Measurements from ENCODE around the gene HOXA11.

The HOXA11 gene

DNA sequence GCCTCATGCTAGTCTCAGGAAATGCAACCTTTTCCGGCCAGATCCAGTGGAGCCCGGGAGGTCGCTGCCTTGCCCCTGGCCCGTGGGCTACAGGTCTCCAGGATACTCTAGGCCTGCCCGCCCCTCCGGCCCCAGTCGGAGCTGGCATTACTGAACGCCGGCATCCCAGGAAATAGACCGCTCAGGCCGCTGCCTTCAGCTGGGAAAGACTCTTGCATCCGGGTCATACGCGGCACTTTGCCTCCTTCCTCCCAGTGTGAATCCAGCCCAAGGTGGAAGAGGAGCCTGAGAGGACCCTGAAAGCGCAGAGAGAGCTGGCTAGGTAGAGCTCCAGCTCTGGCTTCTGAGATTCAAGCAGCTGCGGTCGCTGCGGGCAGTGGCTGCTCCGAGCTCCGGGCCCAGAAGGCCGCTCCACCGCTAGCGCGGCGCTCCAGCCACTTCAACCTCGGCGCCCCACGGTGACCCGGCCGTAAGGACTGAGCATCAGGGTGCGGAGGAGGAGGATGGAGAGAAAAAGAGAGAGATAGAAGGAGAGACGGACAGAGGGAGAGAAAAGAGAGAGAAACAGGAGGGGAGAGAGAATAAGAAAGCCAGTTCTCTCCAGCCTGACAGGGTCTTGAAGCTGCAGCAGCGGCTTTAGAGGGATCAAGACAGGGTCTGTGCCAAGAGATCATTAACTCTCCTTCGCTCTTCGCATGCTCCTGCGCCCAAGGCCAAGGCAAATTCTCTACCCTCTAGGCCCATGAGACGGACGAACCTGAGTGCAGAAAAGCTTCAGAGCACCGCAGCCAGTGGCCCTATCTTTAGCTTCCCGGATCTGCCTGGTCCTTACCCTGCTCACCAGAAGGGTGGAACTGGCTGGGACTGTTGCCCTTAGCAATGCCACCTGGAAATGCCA is 9.2 kb downstream of the HOXA11 start:
- Histone ChIP-seq H3K9ac (ENCODE audit: low read depth, low read length) (peak overlapping the region; percentile 97), H3K4me3 (ENCODE audit: low read length) (peak overlapping the region; percentile 88)

DNA sequence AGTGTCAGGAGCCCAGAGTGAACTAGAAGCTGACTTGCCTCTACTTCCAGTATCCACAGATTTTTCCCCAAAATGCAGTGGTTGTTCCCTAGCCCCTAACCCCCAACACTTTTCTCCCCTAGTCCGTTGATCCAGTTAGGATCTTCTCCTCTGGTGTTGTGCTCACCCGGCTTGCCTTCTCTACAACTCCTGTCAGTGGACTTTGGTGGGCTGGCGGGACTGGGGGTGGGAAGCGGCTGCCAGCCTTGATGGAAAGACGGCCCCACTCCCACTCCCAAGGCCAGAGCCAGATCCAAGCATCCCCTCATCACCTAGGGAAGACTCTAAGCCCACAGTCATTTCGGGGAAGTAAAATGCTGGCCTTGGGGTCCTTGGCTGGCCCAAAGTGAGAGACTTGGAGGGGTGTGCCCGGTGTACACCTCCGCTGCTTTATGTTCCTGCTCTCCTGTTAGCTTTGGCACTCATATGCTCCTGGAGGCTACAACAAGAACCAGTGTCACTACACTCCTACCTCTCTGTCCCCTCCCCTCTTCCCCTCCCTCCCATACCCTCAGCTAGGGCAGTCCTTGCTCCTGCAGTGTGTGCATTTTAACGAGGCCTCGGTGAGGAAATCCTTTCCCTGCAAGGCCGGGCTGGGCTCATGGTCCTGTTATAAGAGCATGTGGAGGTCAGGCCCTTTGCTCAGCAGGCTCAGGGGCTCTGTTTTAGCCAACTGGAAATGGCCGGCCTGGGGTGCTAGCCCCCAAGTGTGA is 10.0 kb downstream of the HOXA11 start:
- H3K36me3 ChIP-seq (ENCODE audit: insufficient read depth, low read length) = peaks cover 19% of the 10 kb centered on the region
- peak overlapping the region; percentile 88 for H3K4me3 ChIP-seq (ENCODE audit: low read length)
- peak overlapping the region; percentile 97 for H3K9ac ChIP-seq (ENCODE audit: low read depth, low read length)
- no peaks in the 10 kb centered on the region for H3K27me3 ChIP-seq (ENCODE audit: control insufficient read depth, insufficient read depth, low read length)
- H3K4me1 ChIP-seq (ENCODE audit: control insufficient read depth, insufficient read depth, low read length) = peaks cover 50% of the 10 kb centered on the region
- no peaks in the 10 kb centered on the region for H3K9me3 ChIP-seq (replicated peaks; ENCODE audit: low read length)
- peak overlapping the region; percentile 98 for H3K4me2 ChIP-seq (ENCODE audit: low read length)

More for the DNA sequence above, 9.2 kb downstream of the HOXA11 start:
- Histone ChIP-seq H3K27me3 (ENCODE audit: control insufficient read depth, insufficient read depth, low read length) (no peaks in the 10 kb centered on the region), H3K4me1 (ENCODE audit: control insufficient read depth, insufficient read depth, low read length) (peaks cover 58% of the 10 kb centered on the region), H3K4me2 (ENCODE audit: low read length) (peak overlapping the region; percentile 98), H3K36me3 (ENCODE audit: insufficient read depth, low read length) (peaks cover 19% of the 10 kb centered on the region), H3K9me3 (replicated peaks; ENCODE audit: low read length) (no peaks in the 10 kb centered on the region)

DNA sequence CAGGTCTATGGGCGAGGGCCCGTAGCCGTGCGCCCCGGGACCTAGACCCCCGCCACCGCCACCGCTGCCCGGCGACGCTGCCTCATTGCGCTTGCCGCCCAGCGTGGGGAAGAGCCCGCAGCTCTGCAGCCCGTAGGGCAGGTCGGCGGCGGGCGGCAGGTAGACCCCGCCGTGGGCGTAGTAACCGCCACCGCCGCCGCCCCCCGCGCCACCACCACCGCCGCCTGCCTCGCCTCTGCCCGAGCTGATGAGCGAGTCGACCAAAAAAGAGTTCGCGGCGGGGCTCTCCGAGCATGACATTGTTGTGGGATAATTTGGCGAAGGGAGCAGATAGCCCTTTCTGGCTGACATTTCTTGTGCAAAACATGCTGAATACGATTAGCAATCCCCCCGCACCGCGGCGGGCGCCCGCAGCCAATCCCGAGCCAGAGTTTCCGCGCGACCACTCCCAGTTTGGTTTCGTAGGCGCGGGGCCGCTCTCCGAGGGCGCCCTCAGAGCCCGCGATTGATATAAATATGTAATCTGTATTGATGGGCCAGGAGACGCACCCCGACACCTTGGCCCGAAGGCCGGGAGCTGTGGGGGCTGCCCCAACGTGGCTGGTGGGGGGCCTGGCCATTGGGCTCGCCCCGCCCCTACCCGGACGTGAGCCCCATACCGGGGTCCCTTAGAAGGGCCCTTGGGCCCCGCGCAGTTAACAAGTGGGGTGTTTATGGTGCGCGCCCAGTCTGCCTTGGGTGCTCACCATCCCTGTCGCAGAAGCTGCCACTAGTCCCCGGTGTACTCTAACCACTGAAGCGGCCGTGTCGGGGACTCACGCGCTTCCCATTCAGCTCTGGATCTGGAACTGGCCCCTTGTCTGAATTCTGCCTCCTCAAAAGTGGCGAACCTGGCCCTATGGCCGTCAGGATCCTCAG is 10.8 kb downstream of the HOXA11 start, which contains the start of gene HOXA10:
Gene HOXA10 (minus strand): TSS at position 365 of the 918 bp plus-strand sequence. CDS start 14 bp downstream, at position 351.
- no peaks in the 10 kb centered on the region for H3K27me3 ChIP-seq (ENCODE audit: control insufficient read depth, insufficient read depth, low read length)
- peaks cover 48% of the 10 kb centered on the region for H3K4me1 ChIP-seq (ENCODE audit: control insufficient read depth, insufficient read depth, low read length)
- H3K9me3 ChIP-seq (replicated peaks; ENCODE audit: low read length) = no peaks in the 10 kb centered on the region
- peaks cover 19% of the 10 kb centered on the region for H3K36me3 ChIP-seq (ENCODE audit: insufficient read depth, low read length)
- peak within 1 kb of the TSS; percentile 88 for H3K4me3 ChIP-seq (ENCODE audit: low read length)
- H3K9ac ChIP-seq (ENCODE audit: low read depth, low read length) = peak within 1 kb of the TSS; percentile 97
- H3K4me2 ChIP-seq (ENCODE audit: low read length) = peak within 1 kb of the TSS; percentile 98

DNA sequence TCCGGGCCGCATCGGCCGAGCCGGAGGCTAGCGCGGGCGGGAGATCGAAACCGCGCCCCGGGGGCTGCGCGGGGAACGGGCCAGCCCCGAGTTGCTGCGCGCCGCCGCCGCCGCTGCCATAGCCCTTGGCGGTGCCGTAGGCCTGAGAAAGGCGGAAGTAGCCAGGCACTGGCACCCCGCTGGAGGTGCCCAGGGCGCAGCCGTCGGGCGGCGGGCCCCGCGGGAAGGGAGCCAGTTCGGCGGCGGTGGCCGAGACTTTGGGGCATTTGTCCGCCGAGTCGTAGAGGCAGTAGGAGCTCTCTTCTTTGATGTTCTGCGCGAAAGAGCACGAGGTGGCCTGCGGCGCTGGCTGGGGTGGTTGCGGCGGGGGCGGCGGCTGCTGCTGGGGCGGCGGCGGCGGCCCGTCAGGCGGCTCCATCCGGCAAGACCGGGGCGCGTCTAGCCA is 11.5 kb downstream of the HOXA11 start:
- peaks cover 52% of the 10 kb centered on the region for H3K4me1 ChIP-seq (ENCODE audit: control insufficient read depth, insufficient read depth, low read length)
- H3K36me3 ChIP-seq (ENCODE audit: insufficient read depth, low read length) = peaks cover 19% of the 10 kb centered on the region
- no peaks in the 10 kb centered on the region for H3K9me3 ChIP-seq (replicated peaks; ENCODE audit: low read length)
- no peaks in the 10 kb centered on the region for H3K27me3 ChIP-seq (ENCODE audit: control insufficient read depth, insufficient read depth, low read length)
- peak overlapping the region; percentile 88 for H3K4me3 ChIP-seq (ENCODE audit: low read length)
- peak overlapping the region; percentile 97 for H3K9ac ChIP-seq (ENCODE audit: low read depth, low read length)
- H3K4me2 ChIP-seq (ENCODE audit: low read length) = peak overlapping the region; percentile 98

DNA sequence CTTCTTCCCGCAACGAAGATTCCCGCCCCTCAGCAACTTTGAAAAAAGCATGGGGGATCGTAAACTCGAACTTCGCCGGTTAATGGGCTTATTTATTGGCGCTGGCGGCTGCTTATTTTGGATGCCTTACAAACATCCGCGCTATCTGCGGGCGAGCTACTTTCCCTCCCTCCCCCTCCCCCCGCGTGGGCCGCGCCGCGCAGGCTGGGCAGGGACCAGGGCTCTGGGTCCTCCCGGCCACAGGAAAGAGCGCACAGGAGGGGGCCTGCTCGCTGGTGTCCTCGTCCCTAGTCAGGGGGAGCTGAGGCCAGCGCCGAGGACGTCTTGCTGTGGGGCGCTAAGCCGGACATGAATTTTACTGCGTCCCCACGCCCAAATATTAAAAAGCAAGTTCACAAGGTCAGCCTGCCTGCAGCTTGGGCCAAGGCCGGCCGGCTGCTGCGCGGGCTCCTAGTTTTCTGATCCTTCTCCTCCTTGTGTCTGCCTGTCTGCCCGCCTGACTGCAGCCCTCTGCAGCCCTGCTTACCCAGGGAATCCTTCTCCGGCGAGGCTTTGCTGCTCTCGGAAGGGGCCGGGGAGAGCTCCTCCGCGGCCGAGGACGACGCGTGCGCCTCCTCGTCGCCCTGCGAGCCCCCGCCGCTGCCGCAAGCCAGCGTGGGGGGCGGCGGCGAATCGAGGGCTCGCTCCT is 12.1 kb downstream of the HOXA11 start:
- peak overlapping the region; percentile 98 for H3K4me2 ChIP-seq (ENCODE audit: low read length)
- H3K27me3 ChIP-seq (ENCODE audit: control insufficient read depth, insufficient read depth, low read length) = no peaks in the 10 kb centered on the region
- H3K9ac ChIP-seq (ENCODE audit: low read depth, low read length) = peak overlapping the region; percentile 97
- peaks cover 19% of the 10 kb centered on the region for H3K36me3 ChIP-seq (ENCODE audit: insufficient read depth, low read length)
- H3K9me3 ChIP-seq (replicated peaks; ENCODE audit: low read length) = no peaks in the 10 kb centered on the region
- peaks cover 58% of the 10 kb centered on the region for H3K4me1 ChIP-seq (ENCODE audit: control insufficient read depth, insufficient read depth, low read length)
- H3K4me3 ChIP-seq (ENCODE audit: low read length) = peak overlapping the region; percentile 88

DNA sequence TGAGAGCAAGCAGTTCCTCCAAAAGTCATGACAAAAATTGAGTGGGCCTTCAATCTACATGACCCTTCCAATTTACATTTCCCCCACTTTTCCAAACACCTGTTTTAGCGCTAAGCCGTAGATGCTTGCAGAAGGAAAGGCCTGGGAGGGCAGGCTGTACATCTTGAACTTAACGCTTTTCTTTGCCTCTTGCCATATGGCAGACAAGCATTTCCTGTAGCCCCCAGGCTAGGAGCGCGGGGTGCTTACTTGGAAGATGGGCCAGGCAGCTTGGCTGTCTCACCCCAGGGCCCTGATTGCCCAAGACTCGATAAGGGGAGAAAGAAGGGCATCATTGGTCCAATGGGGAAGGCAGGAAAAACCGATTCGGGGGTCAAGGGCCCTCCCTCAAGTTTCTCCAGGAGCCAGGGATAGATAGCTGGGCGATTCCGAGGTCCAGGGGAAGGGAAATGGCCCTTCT is 12.7 kb downstream of the HOXA11 start:
- peaks cover 19% of the 10 kb centered on the region for H3K36me3 ChIP-seq (ENCODE audit: insufficient read depth, low read length)
- peak overlapping the region; percentile 88 for H3K4me3 ChIP-seq (ENCODE audit: low read length)
- H3K9me3 ChIP-seq (replicated peaks; ENCODE audit: low read length) = no peaks in the 10 kb centered on the region
- peaks cover 58% of the 10 kb centered on the region for H3K4me1 ChIP-seq (ENCODE audit: control insufficient read depth, insufficient read depth, low read length)
- H3K4me2 ChIP-seq (ENCODE audit: low read length) = peak overlapping the region; percentile 98
- H3K27me3 ChIP-seq (ENCODE audit: control insufficient read depth, insufficient read depth, low read length) = no peaks in the 10 kb centered on the region
- H3K9ac ChIP-seq (ENCODE audit: low read depth, low read length) = peak overlapping the region; percentile 97

DNA sequence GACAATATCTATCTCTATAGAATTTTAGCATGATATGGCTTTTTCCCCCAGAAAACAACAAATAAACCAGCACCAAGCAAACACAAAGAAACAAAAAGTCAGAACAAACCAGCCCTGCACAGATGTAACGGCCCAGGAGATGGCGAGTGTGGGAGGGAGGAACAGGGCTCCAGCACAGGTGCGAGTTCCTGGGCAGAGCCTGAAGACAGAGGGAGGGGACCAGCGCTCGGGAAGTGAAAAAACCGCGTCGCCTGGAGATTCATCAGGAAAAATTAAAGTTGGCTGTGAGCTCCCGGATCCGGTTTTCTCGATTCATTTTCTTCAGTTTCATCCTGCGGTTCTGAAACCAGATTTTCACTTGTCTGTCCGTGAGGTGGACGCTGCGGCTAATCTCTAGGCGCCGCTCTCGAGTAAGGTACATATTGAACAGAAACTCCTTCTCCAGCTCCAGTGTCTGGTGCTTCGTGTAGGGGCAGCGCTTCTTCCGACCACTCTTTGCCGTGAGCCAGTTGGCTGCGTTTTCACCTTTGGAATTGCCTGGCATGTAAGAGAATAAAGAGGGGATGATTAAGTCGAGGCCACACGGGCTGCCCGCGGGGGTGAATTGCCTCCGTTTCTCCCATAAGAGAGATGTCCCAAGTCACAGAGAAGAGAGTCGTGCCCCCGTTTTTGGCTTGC is 13.3 kb downstream of the HOXA11 start:
- Histone ChIP-seq H3K27me3 (ENCODE audit: control insufficient read depth, insufficient read depth, low read length) (no peaks in the 10 kb centered on the region), H3K4me3 (ENCODE audit: low read length) (peak overlapping the region; percentile 88), H3K9me3 (replicated peaks; ENCODE audit: low read length) (no peaks in the 10 kb centered on the region), H3K4me1 (ENCODE audit: control insufficient read depth, insufficient read depth, low read length) (peaks cover 57% of the 10 kb centered on the region), H3K9ac (ENCODE audit: low read depth, low read length) (peak overlapping the region; percentile 97), H3K36me3 (ENCODE audit: insufficient read depth, low read length) (peaks cover 19% of the 10 kb centered on the region), H3K4me2 (ENCODE audit: low read length) (peak overlapping the region; percentile 98)

DNA sequence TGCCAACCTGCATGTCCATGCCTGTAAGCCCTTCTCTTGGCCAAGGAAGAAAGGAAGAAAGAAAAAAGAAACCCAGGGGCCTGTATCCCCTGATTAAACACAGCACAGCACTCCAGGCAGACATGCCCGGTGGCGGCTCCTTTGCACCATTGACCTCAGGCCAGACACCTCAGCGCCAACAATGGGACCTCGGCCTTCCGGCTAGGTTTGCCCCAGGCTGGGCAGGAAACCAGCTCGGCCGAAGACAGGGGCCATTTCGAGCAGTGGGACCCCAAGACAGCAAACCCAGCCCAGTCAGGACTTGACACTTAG is 13.8 kb downstream of the HOXA11 start:
- Histone ChIP-seq H3K4me2 (ENCODE audit: low read length) (peak overlapping the region; percentile 98), H3K4me3 (ENCODE audit: low read length) (peak overlapping the region; percentile 88), H3K36me3 (ENCODE audit: insufficient read depth, low read length) (peaks cover 17% of the 10 kb centered on the region), H3K27me3 (ENCODE audit: control insufficient read depth, insufficient read depth, low read length) (no peaks in the 10 kb centered on the region), H3K9me3 (replicated peaks; ENCODE audit: low read length) (no peaks in the 10 kb centered on the region), H3K9ac (ENCODE audit: low read depth, low read length) (peak overlapping the region; percentile 97), H3K4me1 (ENCODE audit: control insufficient read depth, insufficient read depth, low read length) (peaks cover 57% of the 10 kb centered on the region)

DNA sequence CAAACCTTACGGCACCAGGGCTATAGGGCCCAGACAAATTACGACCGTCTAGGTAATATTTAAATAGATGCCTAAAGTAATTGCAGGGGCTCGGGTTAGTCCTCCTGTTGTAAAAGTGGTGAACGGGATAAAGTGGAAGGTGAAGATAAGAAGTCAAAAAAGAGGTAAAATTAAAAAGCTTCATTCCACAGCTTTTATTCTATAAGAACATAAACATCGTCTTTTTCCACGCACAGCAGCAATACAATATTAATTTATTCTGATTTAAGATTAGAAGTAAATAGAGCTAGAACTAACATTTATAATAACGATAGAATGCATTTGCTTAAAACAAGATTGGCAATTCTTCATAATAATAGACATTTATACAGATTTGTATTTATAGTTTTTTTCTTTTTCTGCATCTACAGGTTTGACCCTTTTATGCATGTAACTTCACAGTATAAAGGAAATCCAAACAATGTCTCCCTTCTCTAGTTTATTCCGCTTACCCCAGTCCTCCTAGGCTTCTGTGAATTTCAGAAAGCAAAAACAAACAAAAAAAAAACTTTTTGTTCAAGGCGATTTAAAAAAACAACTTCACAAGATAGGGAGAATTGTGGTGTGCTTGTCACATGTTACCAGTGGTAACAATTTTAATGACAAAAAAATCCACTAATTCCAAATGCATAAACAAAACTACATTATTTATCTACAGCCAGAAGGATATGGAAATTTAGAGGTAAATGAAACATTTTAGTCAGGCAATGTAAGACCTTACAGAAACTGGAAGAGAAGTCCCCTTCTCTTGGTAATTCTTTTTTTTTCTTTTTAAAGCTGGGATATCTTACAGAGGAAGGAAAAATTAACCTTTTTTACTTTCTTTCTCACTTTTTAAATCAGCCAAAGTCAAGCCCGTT is 14.4 kb downstream of the HOXA11 start:
- Histone ChIP-seq H3K36me3 (ENCODE audit: insufficient read depth, low read length) (peaks cover 13% of the 10 kb centered on the region), H3K4me2 (ENCODE audit: low read length) (peak overlapping the region; percentile 98), H3K9me3 (replicated peaks; ENCODE audit: low read length) (no peaks in the 10 kb centered on the region), H3K9ac (ENCODE audit: low read depth, low read length) (peak overlapping the region; percentile 97), H3K27me3 (ENCODE audit: control insufficient read depth, insufficient read depth, low read length) (no peaks in the 10 kb centered on the region), H3K4me3 (ENCODE audit: low read length) (peak overlapping the region; percentile 88), H3K4me1 (ENCODE audit: control insufficient read depth, insufficient read depth, low read length) (peaks cover 55% of the 10 kb centered on the region)

Measured in skeletal muscle satellite cell (primary cell).